GM12874 (cell line): ENCODE results near the gene ARTN.

Experiments used
- TF ChIP-seq, protein P1 (sequence below): IDR thresholded peaks from 2 replicates; pipeline ENCODE4 v1.5.1; 2011; ENCODE audit warnings: low read depth, mild to moderate bottlenecking, control low read depth, low read length, moderate library complexity; ENCODE audit not compliant: insufficient read depth

ARTN gene

DNA sequence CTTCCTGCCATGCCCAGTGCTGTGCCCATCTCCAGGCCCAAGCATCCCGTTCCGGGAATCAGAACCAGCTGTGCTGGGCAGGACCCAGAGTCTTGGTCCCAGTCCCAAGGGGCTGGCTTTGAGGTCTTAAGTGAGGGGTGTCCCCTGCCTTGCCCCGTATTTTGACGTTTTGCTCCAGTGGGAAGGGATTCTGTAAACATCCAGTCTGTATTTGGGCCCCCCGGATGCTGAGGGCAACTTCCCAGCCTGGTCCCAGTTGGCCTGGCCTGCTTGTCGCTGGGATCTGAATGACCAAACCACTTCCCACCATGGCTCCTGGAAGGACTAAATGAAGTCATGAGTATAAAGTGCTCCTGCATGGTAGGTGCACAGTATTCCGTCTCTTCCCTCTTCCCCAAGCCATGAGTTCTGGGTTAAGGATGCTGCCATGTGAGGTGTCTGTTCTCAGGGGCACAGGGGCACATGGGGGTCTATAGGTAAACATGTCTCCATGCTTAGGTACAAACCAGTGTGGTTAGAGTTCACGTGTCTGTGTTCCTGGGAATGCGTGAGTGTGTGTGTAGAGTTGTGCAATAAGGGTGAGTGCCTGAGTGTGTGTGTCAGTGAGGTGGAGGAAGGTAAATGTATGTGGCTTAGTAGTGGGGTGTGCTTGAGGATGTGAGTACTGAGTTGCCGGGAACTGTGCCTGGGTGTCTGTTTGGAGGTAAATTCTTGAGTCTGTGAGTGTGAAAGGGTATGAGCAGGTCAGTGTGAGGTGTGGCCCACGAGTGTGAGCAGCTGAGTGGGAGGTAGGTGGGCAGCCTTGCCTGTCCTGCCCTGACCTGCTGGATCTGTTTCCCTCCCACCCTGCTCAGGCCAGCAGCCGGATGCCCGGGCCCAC, 46.9 kb downstream of the ARTN start:
- TF ChIP-seq, protein P1, sequence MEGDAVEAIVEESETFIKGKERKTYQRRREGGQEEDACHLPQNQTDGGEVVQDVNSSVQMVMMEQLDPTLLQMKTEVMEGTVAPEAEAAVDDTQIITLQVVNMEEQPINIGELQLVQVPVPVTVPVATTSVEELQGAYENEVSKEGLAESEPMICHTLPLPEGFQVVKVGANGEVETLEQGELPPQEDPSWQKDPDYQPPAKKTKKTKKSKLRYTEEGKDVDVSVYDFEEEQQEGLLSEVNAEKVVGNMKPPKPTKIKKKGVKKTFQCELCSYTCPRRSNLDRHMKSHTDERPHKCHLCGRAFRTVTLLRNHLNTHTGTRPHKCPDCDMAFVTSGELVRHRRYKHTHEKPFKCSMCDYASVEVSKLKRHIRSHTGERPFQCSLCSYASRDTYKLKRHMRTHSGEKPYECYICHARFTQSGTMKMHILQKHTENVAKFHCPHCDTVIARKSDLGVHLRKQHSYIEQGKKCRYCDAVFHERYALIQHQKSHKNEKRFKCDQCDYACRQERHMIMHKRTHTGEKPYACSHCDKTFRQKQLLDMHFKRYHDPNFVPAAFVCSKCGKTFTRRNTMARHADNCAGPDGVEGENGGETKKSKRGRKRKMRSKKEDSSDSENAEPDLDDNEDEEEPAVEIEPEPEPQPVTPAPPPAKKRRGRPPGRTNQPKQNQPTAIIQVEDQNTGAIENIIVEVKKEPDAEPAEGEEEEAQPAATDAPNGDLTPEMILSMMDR: no peak

GRCh38 chr1:43981135-43981491, 47.5 kb downstream of the ARTN start:
- TF ChIP-seq, protein P1: no peak

- TF ChIP-seq, protein P1: no peak
Observed at GRCh38 chr1:43981636-43982035, 48.0 kb downstream of the ARTN start.

- TF ChIP-seq, protein P1: no peak
Observed at GRCh38 chr1:43982241-43982640, 48.6 kb downstream of the ARTN start.

DNA sequence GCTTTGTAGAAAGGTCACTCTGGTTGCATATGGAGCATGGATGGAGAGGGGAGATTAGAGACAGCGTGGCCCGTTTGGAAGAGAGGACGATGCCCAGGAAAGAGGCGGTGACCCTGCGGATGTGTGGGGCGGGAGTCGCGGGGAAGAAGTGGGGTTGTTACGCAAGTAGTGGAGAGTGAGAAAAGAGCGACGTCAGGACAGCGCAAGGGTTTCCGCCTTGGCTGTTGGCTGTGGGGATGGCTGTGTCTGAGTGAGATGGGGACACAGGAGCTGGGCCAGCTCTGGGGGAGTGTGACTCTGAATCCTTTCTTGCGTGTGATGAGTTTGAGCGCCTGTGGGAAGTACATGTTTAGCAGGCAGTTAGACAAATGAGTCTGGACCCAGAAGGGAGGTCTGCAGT, 49.2 kb downstream of the ARTN start:
- TF ChIP-seq, protein P1: no peak

DNA sequence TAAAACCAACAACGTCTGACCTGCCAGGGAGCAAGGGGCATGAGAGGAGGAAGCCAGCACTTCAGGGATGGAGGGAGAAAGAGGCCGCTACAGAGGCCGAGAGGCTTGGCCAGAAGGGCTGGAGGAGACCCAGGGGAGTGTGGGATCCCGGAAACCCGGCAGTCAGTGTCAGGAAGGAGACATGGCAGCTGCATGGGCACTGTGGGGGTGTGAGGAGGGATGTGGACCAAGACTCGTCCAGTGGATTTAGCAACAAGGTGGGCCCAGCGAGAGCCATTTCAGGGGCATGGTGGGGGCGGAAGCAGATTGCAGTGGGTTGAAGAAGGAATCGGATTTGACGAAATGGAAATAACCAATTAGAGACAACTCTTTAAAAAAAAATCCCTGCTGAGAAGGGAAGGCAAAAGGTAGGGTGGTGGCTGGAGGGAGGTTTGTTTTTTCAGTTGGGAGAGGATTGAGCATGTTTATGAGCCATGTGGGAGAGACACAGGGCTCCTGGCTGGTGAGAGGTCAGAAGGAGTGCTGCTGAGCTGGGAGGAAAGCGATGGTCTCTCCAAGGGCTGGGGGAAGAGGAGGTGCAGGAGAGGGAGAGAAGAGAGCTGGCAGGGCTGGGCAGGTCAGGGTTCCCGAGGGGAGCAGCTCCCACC, 49.8 kb downstream of the ARTN start:
- TF ChIP-seq, protein P1: no peak

- TF ChIP-seq, protein P1: no peak
Observed at GRCh38 chr1:43984855-43985254, 51.3 kb downstream of the ARTN start.
